ENCODE data around the gene GGN. TPM values are rescaled to one million over a fixed set of nuclear protein-coding genes. Genes with fewer than 3 reads are reported as not detected.

The GGN gene
- total RNA-seq, 1 experiment from 2014 or later: 0.47 TPM

GRCh38 chr19:38381138-38381537, 6.7 kb downstream of the GGN start:
- BruUV-seq (replicated peaks): no TSS peak
- Histone ChIP-seq H2AFZ (ENCODE audit: low read depth, low read length, poor library complexity, severe bottlenecking) (no peak overlapping the region), H3K9me2 (ENCODE audit: insufficient read depth) (no peaks in the 10 kb centered on the region), H3K4me3 (replicated peaks in 1 of 2; ENCODE audit: low read depth in 1 of 2, low read length in 2 of 2) (no peak overlapping the region), H3K9ac (ENCODE audit: low read length) (no peak overlapping the region), H3K4me2 (ENCODE audit: low read length) (no peak overlapping the region), H4K20me1 (ENCODE audit: insufficient read depth) (no peaks in the 10 kb centered on the region), H3K27ac (ENCODE audit: low read depth, low read length) (no peak overlapping the region), H3K36me3 (ENCODE audit: control insufficient read depth in 1 of 2, insufficient read depth in 2 of 2, low read length in 2 of 2) (peaks cover 47 to 50% of the 10 kb centered on the region in 2 experiments), H3K79me2 (ENCODE audit: insufficient read depth, low read length) (peaks cover 46% of the 10 kb centered on the region), H3K9me3 (ENCODE audit: control insufficient read depth in 1 of 2, insufficient read depth in 1 of 2, low read depth in 1 of 2, low read length in 2 of 2) (no peaks in the 10 kb centered on the region), H3K27me3 (ENCODE audit: insufficient read depth, low read length) (no peaks in the 10 kb centered on the region), H3K4me1 (ENCODE audit: control insufficient read depth in 1 of 2, insufficient read depth in 2 of 2, low read length in 2 of 2) (peaks cover 1 to 9% of the 10 kb centered on the region in 2 experiments; a peak in 2 of 4 replicates)
- ATAC-seq: no peak
- ChIA-PET RAD21 (ENCODE audit: low non-redundant PET in 1 of 2, low total read pairs in 2 of 2, uncharacterized antibody in 2 of 2, unreplicated experiment in 2 of 2) (no interaction called here), POLR2A (interaction anchor here (0.7 kb wide), 1 partner anchor 710 kb away, joined by 3 read pairs; no protein-coding TSS in a partner anchor), CTCF (no interaction called here)
- TF ChIP-seq TCF7L2 (IDR thresholded peaks at IDR 0.05; ENCODE audit: borderline replicate concordance, extremely low read depth, insufficient read depth, insufficient read length) (no peak), ATF3 (IDR thresholded peaks at IDR 0.05) (no peak), EGR1 (IDR thresholded peaks at IDR 0.05; ENCODE audit: low read depth) (no peak), ZFX (IDR thresholded peaks at IDR 0.05) (no peak), MAX (IDR thresholded peaks at IDR 0.05) (no peak)
- DNase-seq (ENCODE audit: low read depth, low spot score): no peak
- intact Hi-C loops (cut with micrococcal nuclease): no loop called here

GRCh38 chr19:38378866-38379265, 9.0 kb downstream of the GGN start:
- H3K36me3 ChIP-seq (ENCODE audit: control insufficient read depth in 1 of 2, insufficient read depth in 2 of 2, low read length in 2 of 2): peaks cover 45 to 50% of the 10 kb centered on the region in 2 experiments
- DNase-seq (ENCODE audit: low read depth, low spot score) (no peak), ATAC-seq (no peak)
- peaks cover 8 to 20% of the 10 kb centered on the region in 2 experiments for H3K4me1 ChIP-seq (ENCODE audit: control insufficient read depth in 1 of 2, insufficient read depth in 2 of 2, low read length in 2 of 2)
- H3K79me2 ChIP-seq (ENCODE audit: insufficient read depth, low read length): peaks cover 56% of the 10 kb centered on the region
- ChIA-PET RAD21 (ENCODE audit: low non-redundant PET in 1 of 2, low total read pairs in 2 of 2, uncharacterized antibody in 2 of 2, unreplicated experiment in 2 of 2) (no interaction called here), POLR2A (no interaction called here), CTCF (no interaction called here)
- H3K27ac ChIP-seq (ENCODE audit: low read depth, low read length): no peak overlapping the region
- no peak overlapping the region for H3K4me3 ChIP-seq (replicated peaks in 1 of 2; ENCODE audit: low read depth in 1 of 2, low read length in 2 of 2)
- no peaks in the 10 kb centered on the region for H4K20me1 ChIP-seq (ENCODE audit: insufficient read depth)
- no peak overlapping the region for H3K4me2 ChIP-seq (ENCODE audit: low read length)
- intact Hi-C loops (cut with micrococcal nuclease): no loop called here
- no TSS peak for BruUV-seq (replicated peaks)
- H3K27me3 ChIP-seq (ENCODE audit: insufficient read depth, low read length): no peaks in the 10 kb centered on the region
- H3K9me2 ChIP-seq (ENCODE audit: insufficient read depth): no peaks in the 10 kb centered on the region
- no peak overlapping the region for H3K9ac ChIP-seq (ENCODE audit: low read length)
- no peaks in the 10 kb centered on the region for H3K9me3 ChIP-seq (ENCODE audit: control insufficient read depth in 1 of 2, insufficient read depth in 1 of 2, low read depth in 1 of 2, low read length in 2 of 2)
- H2AFZ ChIP-seq (ENCODE audit: low read depth, low read length, poor library complexity, severe bottlenecking): no peak overlapping the region
- TF ChIP-seq SRF (IDR thresholded peaks at IDR 0.05; ENCODE audit: low read depth): no peak
- TF ChIP-seq POLR2A (IDR thresholded peaks at IDR 0.05; ENCODE audit: borderline replicate concordance, extremely low read depth, insufficient read depth, insufficient read length): no peak
- no peak for TF ChIP-seq CBX3 (IDR thresholded peaks at IDR 0.05; ENCODE audit: low read depth)
- TF ChIP-seq TCF7L2 (IDR thresholded peaks at IDR 0.05; ENCODE audit: borderline replicate concordance, extremely low read depth, insufficient read depth, insufficient read length): no peak
- no peak for TF ChIP-seq FOSL1 (IDR thresholded peaks at IDR 0.05; ENCODE audit: low read depth)
- TF ChIP-seq JUND (IDR thresholded peaks at IDR 0.05): no peak
- TF ChIP-seq EZH2phosphoT487 (IDR thresholded peaks at IDR 0.05; ENCODE audit: borderline replicate concordance): no peak
- no peak for TF ChIP-seq EGR1 (IDR thresholded peaks at IDR 0.05; ENCODE audit: low read depth)
- TF ChIP-seq CTCF (IDR thresholded peaks at IDR 0.05 in 2 of 3, conservative IDR thresholded peaks at IDR 0.05 in 1 of 3; ENCODE audit: borderline replicate concordance in 1 of 3, insufficient read depth in 1 of 3, low read depth in 2 of 3, low read length in 2 of 3): no peak
- no peak for TF ChIP-seq ZBTB33 (IDR thresholded peaks at IDR 0.05; ENCODE audit: extremely low read depth, insufficient replicate concordance, low read length)
- TF ChIP-seq YY1 (IDR thresholded peaks at IDR 0.05; ENCODE audit: extremely low read depth, insufficient replicate concordance, low read depth, low read length): no peak
- TF ChIP-seq ATF3 (IDR thresholded peaks at IDR 0.05): no peak
- no peak for TF ChIP-seq ZNF274 (IDR thresholded peaks at IDR 0.05; ENCODE audit: low read depth, low read length)
- no peak for TF ChIP-seq CEBPB (IDR thresholded peaks at IDR 0.05; ENCODE audit: low read depth)
- no peak for TF ChIP-seq POLR2AphosphoS5 (IDR thresholded peaks at IDR 0.05; ENCODE audit: low read depth, low read length)

All from HCT116 (cell line).